K562 (cell line): ENCODE data around the gene MRGPRD. TPM values are rescaled to one million over a fixed set of nuclear protein-coding genes. Genes with fewer than 3 reads are reported as not detected.

Experiments
- ATAC-seq: fragments of 200-7000 bp; cut with Tn5 transposase; 3 replicates; pipeline ENCODE4 v1.9.1; 2020; ENCODE audit warnings: moderate library complexity
- BruUV-seq: library from RNA; stranded (reverse); fragments of 400-500 nt; replicated peaks from 2 replicates; lab custom pipeline; 2021; lab: Mats Ljungman, UMichigan
- CTCF ChIA-PET: fragments of 300-600 bp; formaldehyde crosslinking; extraction: SDS; loops from one replicate; lab custom pipeline; 2021; ENCODE audit warnings: low intra/inter-chr PET ratio; lab: Yijun Ruan, JAX
- POLR2A ChIA-PET: fragments of 300-600, 350-650 bp; sonication (Branson Sonifier 250); formaldehyde crosslinking; extraction: SDS; loops from one replicate; lab custom pipeline; 2021; ENCODE audit warnings: antibody characterized with exemption, inconsistent platforms; lab: Yijun Ruan, JAX
- DNase-seq, 4 experiments: peaks; one replicate each; pipeline versions ENCODE4 v3.0.0 to v3.0.0-alpha.2; 2011 to 2018; ENCODE audit warnings: low spot score in 3 of 4, mixed read lengths in 3 of 4; ENCODE audit errors: extremely low read depth in 1 of 4
- FAIRE-seq: peaks from 2 replicates; lab custom pipeline; 2011; peaks lifted over from hg19 to GRCh38; lab: Jason Lieb, UNC
- H2AFZ ChIP-seq: 2 replicates; pipeline ENCODE4 v1.6.0; 2011; ENCODE audit warnings: low read depth, low read length, control low read depth, inconsistent platforms
- H3K27ac ChIP-seq: fragments of 200-600 bp; 3 replicates; pipeline ENCODE4 v1.8.0; 2011; ENCODE audit warnings: low read depth, mild to moderate bottlenecking, control low read depth, inconsistent platforms, low read length, moderate library complexity, mixed read lengths; ENCODE audit errors: extremely low read depth
- H3K27me3 ChIP-seq, 2 experiments: fragments of 300-600 bp in 1 of 2; 2 replicates in 1 of 2; 3 replicates in 1 of 2; pipeline versions ENCODE4 v1.6.0 to v1.8.0; 2011; ENCODE audit warnings: inconsistent platforms in 2 of 2, low read length in 2 of 2, mild to moderate bottlenecking in 1 of 2, mixed read lengths in 1 of 2, moderate library complexity in 1 of 2; ENCODE audit not compliant: control insufficient read depth in 2 of 2, insufficient read depth in 2 of 2
- H3K36me3 ChIP-seq: fragments of 300-600 bp; 3 replicates; pipeline ENCODE4 v1.8.0; 2011; ENCODE audit warnings: mild to moderate bottlenecking, low read length, inconsistent platforms; ENCODE audit not compliant: control insufficient read depth, insufficient read depth
- H3K4me1 ChIP-seq, 2 experiments: fragments of 200-600 bp in 1 of 2; replicated peaks in 1 of 2; 2 replicates in 1 of 2; 3 replicates in 1 of 2; pipeline versions ENCODE4 v1.5.1 to v1.8.0; 2011; ENCODE audit warnings: inconsistent platforms in 2 of 2, low read length in 2 of 2, mild to moderate bottlenecking in 1 of 2, mixed read lengths in 1 of 2, moderate library complexity in 1 of 2; ENCODE audit not compliant: control insufficient read depth in 2 of 2, insufficient read depth in 2 of 2
- H3K4me2 ChIP-seq: 2 replicates; pipeline ENCODE4 v1.6.1; 2011; ENCODE audit warnings: low read length, control low read depth, inconsistent platforms, mixed read lengths; ENCODE audit not compliant: insufficient read depth
- H3K4me3 ChIP-seq: fragments of 200-600 bp; sonication (generic), shearing (Covaris generic); 2 replicates; pipeline ENCODE4 v1.5.1; 2016; ENCODE audit warnings: control low read depth, inconsistent platforms
- H3K79me2 ChIP-seq: fragments of 200-600 bp; 3 replicates; pipeline ENCODE4 v1.8.0; 2011; ENCODE audit warnings: low read length, inconsistent platforms; ENCODE audit not compliant: control insufficient read depth, insufficient read depth
- H3K9ac ChIP-seq, 2 experiments: 2 replicates each; pipeline versions ENCODE4 v1.6.0 to v1.6.1; 2011; ENCODE audit warnings: low read depth in 2 of 2, low read length in 2 of 2, control low read depth in 1 of 2, inconsistent platforms in 1 of 2, mild to moderate bottlenecking in 1 of 2, mixed read lengths in 1 of 2; ENCODE audit not compliant: insufficient read depth in 1 of 2
- H3K9me1 ChIP-seq: one replicate; pipeline ENCODE4 v1.6.0; 2011; ENCODE audit warnings: inconsistent platforms, mild to moderate bottlenecking, low read length, moderate library complexity; ENCODE audit not compliant: control insufficient read depth, insufficient read depth
- H3K9me3 ChIP-seq: replicated peaks from 2 replicates; pipeline ENCODE4 v1.5.1; 2011; ENCODE audit warnings: low read depth, low read length, inconsistent platforms; ENCODE audit not compliant: control insufficient read depth, insufficient read depth
- H4K20me1 ChIP-seq: replicated peaks from 2 replicates; pipeline ENCODE4 v1.6.1; 2011; ENCODE audit warnings: low read length, inconsistent platforms, mixed read lengths; ENCODE audit not compliant: control insufficient read depth, insufficient read depth
- BCL6 ChIP-seq: fragments of 250-450 bp; sonication (Bioruptor Pico); IDR thresholded peaks from 2 replicates; pipeline ENCODE4 v1.4.0; 2020
- ELK3 ChIP-seq: fragments of 450-650 bp; formaldehyde crosslinking; IDR thresholded peaks from 2 replicates; pipeline ENCODE4 v1.4.0; 2020; ENCODE audit warnings: mild to moderate bottlenecking
- NFIC ChIP-seq: fragments of 450-650 bp; IDR thresholded peaks from 2 replicates; pipeline ENCODE4 v1.6.1; 2017; ENCODE audit warnings: mild to moderate bottlenecking, inconsistent platforms
- NFXL1 ChIP-seq: fragments of 450-650 bp; formaldehyde crosslinking; IDR thresholded peaks from 2 replicates; pipeline ENCODE4 v1.4.0; 2021; ENCODE audit warnings: mild to moderate bottlenecking
- NKRF ChIP-seq: fragments of 450-650 bp; IDR thresholded peaks from 2 replicates; pipeline ENCODE4 v1.6.1; 2016; ENCODE audit warnings: borderline replicate concordance
- PRDM10 ChIP-seq: fragments of 450-650 bp; IDR thresholded peaks from 2 replicates; pipeline ENCODE4 v1.6.1; 2018; ENCODE audit not compliant: partially characterized antibody
- ZBTB12 ChIP-seq: fragments of 250-450 bp; sonication (Bioruptor Pico); IDR thresholded peaks from 2 replicates; pipeline ENCODE4 v1.4.0; 2020
- ZNF586 ChIP-seq: fragments of 450-650 bp; formaldehyde crosslinking; conservative IDR thresholded peaks from 2 replicates; pipeline ENCODE4 v1.4.0; 2020; ENCODE audit warnings: mild to moderate bottlenecking, moderate library complexity
- WGBS: fragments of 100-300 bp; shearing (Covaris generic); methylation state at CpG from one replicate; pipeline ENCODE4 v1.1.6; 2016; ENCODE audit warnings: low coverage, mixed read lengths; ENCODE audit not compliant: insufficient coverage; ENCODE audit errors: missing lambda C conversion rate; 5-methylcytosine and 5-hydroxymethylcytosine counted together
- in situ Hi-C: fragments of 300-500 bp; cut with MboI; formaldehyde crosslinking; loops from 4 replicates; pipeline ENCODE4 v1.15.0; 2018; ENCODE audit warnings: inconsistent platforms, mixed read lengths
- intact Hi-C: fragments of 100-400 bp; cut with micrococcal nuclease; formaldehyde crosslinking; loops from 2 replicates; pipeline ENCODE4 v1.14.2; 2022
- polyA plus RNA-seq, 8 experiments: library from polyadenylated mRNA; depleted of rRNA in 4 of 8; stranded (reverse) in 5 of 8; unstranded in 3 of 8; fragments of >200 nt; fragmentation: Nextera tagmentation in 2 of 8; fragmentation: Illumina TruSeq in 1 of 8; extraction: Ambion mirVana in 2 of 8; extraction: Trizol in 1 of 8; gene quantifications; 2 replicates each; pipeline versions ENCODE4 v1.2.1 to v1.2.3, GENCODE V29; 2011 to 2014; ENCODE audit warnings: inconsistent platforms in 1 of 8, missing spikeins in 1 of 8
- total RNA-seq, 7 experiments: library from RNA; depleted of rRNA in 6 of 7; stranded (reverse); fragments of >200 nt in 6 of 7; fragmentation: Illumina TruSeq in 2 of 7; extraction: Trizol in 2 of 7; gene quantifications; 2 replicates each; pipeline versions ENCODE4 v1.2.1 to v1.2.3, GENCODE V29; 2011 to 2021; ENCODE audit warnings: low replicate concordance in 1 of 7

Gene MRGPRD
- total and polyA plus RNA-seq, 9 of the 15 experiments (the other 6 are each of a cell fraction or from before 2014, with no cell fraction given) = not detected

- FAIRE-seq (no peak), DNase-seq (no peak)
- POLR2A ChIA-PET = no interaction called here
Observed at GRCh38 chr11:68961245-68961644, 19.5 kb downstream of the MRGPRD start.

More at GRCh38 chr11:68961245-68961644, 19.5 kb downstream of the MRGPRD start:
- H3K9me1 ChIP-seq = no peaks in the 10 kb centered on the region
- in situ Hi-C loops = no loop called here
- H3K79me2 ChIP-seq = no peaks in the 10 kb centered on the region
- H3K36me3 ChIP-seq = no peaks in the 10 kb centered on the region
- no peak overlapping the region for H3K27ac ChIP-seq
- TF ChIP-seq NKRF = no peak
- no peak for TF ChIP-seq NFXL1
- TF ChIP-seq ZBTB12 (CRISPR knock-in tag) = no peak
- TF ChIP-seq ELK3 = no peak
- no peak for TF ChIP-seq ZNF586 (CRISPR knock-in tag)
- TF ChIP-seq PRDM10 = peak; percentile 47
- peak; percentile 44; the same call in 1 of the 2 replicates for TF ChIP-seq NFIC
- no peak for TF ChIP-seq BCL6 (CRISPR knock-in tag)
- no peaks in the 10 kb centered on the region; the same call in none of the 2 replicates for H4K20me1 ChIP-seq
- intact Hi-C loops = no loop called here
- H3K27me3 ChIP-seq = peaks cover 26 to 70% of the 10 kb centered on the region in 2 experiments; a peak in 4 of 5 replicates
- no TSS peak for BruUV-seq
- CTCF ChIA-PET = no interaction called here
- H2AFZ ChIP-seq = no peak overlapping the region
- peaks cover 0 to 14% of the 10 kb centered on the region in 2 experiments; a peak in 2 of 5 replicates for H3K4me1 ChIP-seq
- WGBS = under 1% methylated on average over 8 of the region's 8 CpGs
- 0 out of 3 replicates have a peak, but pooled peaks have one; percentile 26 for ATAC-seq
- H3K4me2 ChIP-seq = no peak overlapping the region
- H3K9me3 ChIP-seq = no peaks in the 10 kb centered on the region
- H3K9ac ChIP-seq = no peak overlapping the region
- no peak overlapping the region for H3K4me3 ChIP-seq
